PC-9 (cell line): ENCODE data around the gene ECM2. TPM values are rescaled to one million over a fixed set of nuclear protein-coding genes. Genes with fewer than 3 reads are reported as not detected.

Source experiments
- BruUV-seq: library from RNA; stranded (reverse); fragments of 400-500 nt; replicated peaks from 2 replicates; lab custom pipeline; 2021; lab: Mats Ljungman, UMichigan
- CTCF ChIA-PET: fragments of 300-600 bp; sonication (Branson Sonifier 250); formaldehyde crosslinking; loops from one replicate; lab custom pipeline; 2022; ENCODE audit warnings: antibody characterized with exemption; lab: Charles Lee
- POLR2A ChIA-PET: fragments of 300-600 bp; sonication (Branson Sonifier 250); formaldehyde crosslinking; loops from one replicate; lab custom pipeline; 2022; ENCODE audit warnings: antibody characterized with exemption; ENCODE audit not compliant: unreplicated experiment; lab: Charles Lee
- DNase-seq, 2 experiments: peaks; one replicate each; pipeline versions ENCODE4 v3.0.0 to v3.0.0-alpha.2; 2015 to 2022; ENCODE audit warnings: mixed read lengths in 1 of 2
- H2AFZ ChIP-seq: fragments of 200-600 bp; sonication (generic); 2 replicates; pipeline ENCODE4 v1.8.1; 2017; ENCODE audit warnings: antibody characterized with exemption
- H3F3A ChIP-seq: fragments of 200-600 bp; sonication (generic); 2 replicates; pipeline ENCODE4 v1.8.1; 2017; ENCODE audit warnings: antibody characterized with exemption, mild to moderate bottlenecking, low read depth; ENCODE audit not compliant: insufficient read depth
- H3K27ac ChIP-seq: fragments of 200-600 bp; sonication (generic); 2 replicates; pipeline ENCODE4 v1.6.1; 2016; ENCODE audit warnings: mixed run types
- H3K27me3 ChIP-seq: fragments of 200-600 bp; sonication (generic); 2 replicates; pipeline ENCODE4 v1.6.1; 2016; ENCODE audit warnings: low read depth, mixed run types; ENCODE audit not compliant: insufficient read depth
- H3K36me3 ChIP-seq: fragments of 200-600 bp; sonication (generic); 2 replicates; pipeline ENCODE4 v1.6.1; 2016; ENCODE audit warnings: low read depth, mixed run types
- H3K4me1 ChIP-seq: fragments of 200-600 bp; sonication (generic); replicated peaks from 2 replicates; pipeline ENCODE4 v1.6.1; 2016; ENCODE audit warnings: mixed run types; ENCODE audit not compliant: insufficient read depth
- H3K4me2 ChIP-seq: fragments of 200-600 bp; sonication (generic); 2 replicates; pipeline ENCODE4 v1.6.1; 2017; ENCODE audit warnings: mixed run types
- H3K4me3 ChIP-seq: fragments of 200-600 bp; sonication (generic); 2 replicates; pipeline ENCODE4 v1.6.1; 2016; ENCODE audit warnings: mixed run types
- H3K79me2 ChIP-seq: fragments of 200-600 bp; sonication (generic); 2 replicates; pipeline ENCODE4 v1.6.1; 2017; ENCODE audit warnings: low read depth, mixed run types
- H3K9me2 ChIP-seq: fragments of 200-600 bp; sonication (generic); 2 replicates; pipeline ENCODE4 v1.8.1; 2017; ENCODE audit warnings: mild to moderate bottlenecking; ENCODE audit not compliant: insufficient read depth
- H3K9me3 ChIP-seq: fragments of 200-600 bp; sonication (generic); 2 replicates; pipeline ENCODE4 v1.8.1; 2016; ENCODE audit warnings: low read depth; ENCODE audit not compliant: insufficient read depth
- H4K20me1 ChIP-seq: fragments of 200-600 bp; sonication (generic); 2 replicates; pipeline ENCODE4 v1.8.1; 2017; ENCODE audit not compliant: insufficient read depth
- EZH2 ChIP-seq: fragments of 200-600 bp; sonication (generic); IDR thresholded peaks from 2 replicates; pipeline ENCODE4 v1.8.0; 2017; ENCODE audit warnings: antibody characterized with exemption, low read depth
- intact Hi-C: fragments of 100-400 bp; cut with micrococcal nuclease; formaldehyde crosslinking; loops from one replicate; pipeline ENCODE4 v1.10.0; 2022; ENCODE audit not compliant: unreplicated experiment
- total RNA-seq: library from RNA; stranded (reverse); gene quantifications from 2 replicates; pipeline ENCODE4 v1.2.3, GENCODE V29; 2021
- TF ChIP-seq, protein P1 (sequence below): fragments of 200-600 bp; sonication (generic); conservative IDR thresholded peaks from 2 replicates; pipeline ENCODE4 v1.6.1; 2017; ENCODE audit warnings: mixed run types, antibody characterized with exemption, mild to moderate bottlenecking, moderate library complexity

ECM2 gene
- total RNA-seq, 1 experiment from 2014 or later, result 3.1 TPM

DNA sequence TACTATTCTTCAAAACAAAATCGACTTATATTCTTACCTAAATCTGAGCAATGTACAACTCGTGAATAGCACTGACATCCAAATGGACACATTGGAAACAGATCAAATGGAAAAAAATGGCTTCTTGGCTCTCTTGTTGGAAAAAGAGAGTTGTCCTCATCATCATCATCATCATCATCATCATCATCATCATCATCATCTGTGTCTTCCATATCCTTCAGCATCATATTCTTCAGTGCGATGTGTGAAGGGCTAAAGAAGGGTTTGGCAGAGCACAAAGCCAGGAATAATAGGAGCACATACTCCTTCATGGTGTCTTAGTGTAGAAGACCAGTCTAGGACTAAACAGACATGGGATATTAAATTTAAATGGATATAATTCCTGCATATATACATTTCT, 61.2 kb downstream of the ECM2 start:
- no peaks in the 10 kb centered on the region for H3K9me3 ChIP-seq
- BruUV-seq, result no TSS peak
- H3K79me2 ChIP-seq, result no peaks in the 10 kb centered on the region
- H3F3A ChIP-seq, result no peaks in the 10 kb centered on the region
- TF ChIP-seq, protein P1, sequence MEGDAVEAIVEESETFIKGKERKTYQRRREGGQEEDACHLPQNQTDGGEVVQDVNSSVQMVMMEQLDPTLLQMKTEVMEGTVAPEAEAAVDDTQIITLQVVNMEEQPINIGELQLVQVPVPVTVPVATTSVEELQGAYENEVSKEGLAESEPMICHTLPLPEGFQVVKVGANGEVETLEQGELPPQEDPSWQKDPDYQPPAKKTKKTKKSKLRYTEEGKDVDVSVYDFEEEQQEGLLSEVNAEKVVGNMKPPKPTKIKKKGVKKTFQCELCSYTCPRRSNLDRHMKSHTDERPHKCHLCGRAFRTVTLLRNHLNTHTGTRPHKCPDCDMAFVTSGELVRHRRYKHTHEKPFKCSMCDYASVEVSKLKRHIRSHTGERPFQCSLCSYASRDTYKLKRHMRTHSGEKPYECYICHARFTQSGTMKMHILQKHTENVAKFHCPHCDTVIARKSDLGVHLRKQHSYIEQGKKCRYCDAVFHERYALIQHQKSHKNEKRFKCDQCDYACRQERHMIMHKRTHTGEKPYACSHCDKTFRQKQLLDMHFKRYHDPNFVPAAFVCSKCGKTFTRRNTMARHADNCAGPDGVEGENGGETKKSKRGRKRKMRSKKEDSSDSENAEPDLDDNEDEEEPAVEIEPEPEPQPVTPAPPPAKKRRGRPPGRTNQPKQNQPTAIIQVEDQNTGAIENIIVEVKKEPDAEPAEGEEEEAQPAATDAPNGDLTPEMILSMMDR, result no peak
- TF ChIP-seq EZH2, result no peak
- H3K4me3 ChIP-seq, result no peak overlapping the region
- H4K20me1 ChIP-seq, result no peaks in the 10 kb centered on the region
- POLR2A ChIA-PET, result no interaction called here
- no peak for DNase-seq
- no peaks in the 10 kb centered on the region for H3K27me3 ChIP-seq
- no peaks in the 10 kb centered on the region for H3K9me2 ChIP-seq
- H3K4me2 ChIP-seq, result no peak overlapping the region
- CTCF ChIA-PET, result no interaction called here
- no peak overlapping the region for H2AFZ ChIP-seq
- no peaks in the 10 kb centered on the region for H3K4me1 ChIP-seq
- intact Hi-C loops, result no loop called here
- H3K27ac ChIP-seq, result no peak overlapping the region
- no peaks in the 10 kb centered on the region for H3K36me3 ChIP-seq

DNA sequence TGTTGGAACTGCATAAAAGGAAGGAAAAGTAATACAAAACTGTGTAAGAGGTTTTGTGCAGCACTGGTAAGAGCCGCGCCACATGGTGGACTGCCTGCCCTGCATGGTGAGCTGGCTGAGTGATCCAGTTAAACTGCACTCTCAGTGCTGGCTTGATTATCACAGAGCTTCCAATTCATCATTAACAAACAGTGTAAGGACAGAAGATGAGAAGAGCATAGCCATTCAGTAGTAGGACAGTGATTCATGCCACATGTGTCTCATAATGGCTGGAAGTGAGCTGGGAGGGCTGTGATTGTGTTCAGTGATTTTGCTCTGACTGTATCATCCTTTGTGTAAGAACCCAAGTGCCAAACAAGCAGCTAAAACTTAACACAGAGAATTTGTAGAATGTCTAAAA, 67.6 kb downstream of the ECM2 start:
- no peaks in the 10 kb centered on the region for H3F3A ChIP-seq
- ChIA-PET CTCF (no interaction called here), POLR2A (no interaction called here)
- no peak overlapping the region for H3K27ac ChIP-seq
- no peaks in the 10 kb centered on the region for H3K79me2 ChIP-seq
- H3K9me2 ChIP-seq, result no peaks in the 10 kb centered on the region
- no peaks in the 10 kb centered on the region for H3K36me3 ChIP-seq
- DNase-seq, result no peak
- H3K4me2 ChIP-seq, result no peak overlapping the region
- H3K9me3 ChIP-seq, result no peaks in the 10 kb centered on the region
- no peaks in the 10 kb centered on the region for H3K27me3 ChIP-seq
- no peak for TF ChIP-seq EZH2
- TF ChIP-seq, protein P1, result no peak
- no peak overlapping the region for H2AFZ ChIP-seq
- H4K20me1 ChIP-seq, result no peaks in the 10 kb centered on the region
- H3K4me3 ChIP-seq, result no peak overlapping the region
- BruUV-seq, result no TSS peak
- no peaks in the 10 kb centered on the region for H3K4me1 ChIP-seq
- intact Hi-C loops, result no loop called here

DNA sequence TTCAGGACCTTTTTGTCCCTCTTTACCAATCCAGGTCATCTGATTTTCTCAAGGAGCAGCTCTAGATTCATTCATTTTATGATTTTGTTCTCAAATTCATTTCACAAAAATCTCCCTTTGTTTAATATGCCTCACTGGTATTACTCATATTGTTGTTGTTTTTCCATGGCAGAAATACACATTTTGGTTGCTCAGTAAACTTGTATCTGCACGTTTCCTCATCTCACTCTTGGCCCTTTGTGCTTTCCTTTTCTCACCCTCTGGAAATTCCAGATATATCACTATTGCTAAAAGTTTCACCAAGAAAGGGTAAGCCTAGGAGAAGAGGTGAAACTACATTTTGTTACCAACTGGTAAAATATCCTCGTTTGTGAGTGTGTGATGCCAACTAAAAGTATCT, 68.3 kb downstream of the ECM2 start:
- no peaks in the 10 kb centered on the region for H4K20me1 ChIP-seq
- H3K27ac ChIP-seq, result no peak overlapping the region
- ChIA-PET POLR2A (no interaction called here), CTCF (no interaction called here)
- H2AFZ ChIP-seq, result no peak overlapping the region
- H3K4me2 ChIP-seq, result no peak overlapping the region
- no peaks in the 10 kb centered on the region for H3K79me2 ChIP-seq
- no peaks in the 10 kb centered on the region for H3F3A ChIP-seq
- no peaks in the 10 kb centered on the region for H3K27me3 ChIP-seq
- H3K9me3 ChIP-seq, result no peaks in the 10 kb centered on the region
- BruUV-seq, result no TSS peak
- H3K4me1 ChIP-seq, result no peaks in the 10 kb centered on the region
- no peaks in the 10 kb centered on the region for H3K9me2 ChIP-seq
- TF ChIP-seq, protein P1, result no peak
- no peak for TF ChIP-seq EZH2
- intact Hi-C loops, result no loop called here
- H3K36me3 ChIP-seq, result no peaks in the 10 kb centered on the region
- DNase-seq, result no peak
- no peak overlapping the region for H3K4me3 ChIP-seq
